Psoas muscle (tissue), 8 donors: ENCODE data around the gene DGCR6. TPM values are rescaled to one million over a fixed set of nuclear protein-coding genes. Genes with fewer than 3 reads are reported as not detected.

ENCODE experiments used
- ATAC-seq, 4 donors: fragments of 200-7000 bp; cut with Tn5 transposase; one replicate each; pipeline ENCODE4 v1.9.1; 2020; ENCODE audit warnings: moderate library complexity in 3 of 4, mild to moderate bottlenecking in 2 of 4
- DNase-seq, 2 donors: peaks; one replicate each; pipeline ENCODE4 v3.0.0-alpha.2; 2020
- H3K27ac ChIP-seq: fragments of 200-600 bp; one replicate; pipeline ENCODE4 v1.8.0; 2022
- H3K27me3 ChIP-seq, 3 donors: fragments of 200-600 bp in 1 of 3; one replicate each; pipeline versions ENCODE4 v1.6.1 to v1.8.0; 2013 to 2022; ENCODE audit warnings: low read length in 2 of 3, mild to moderate bottlenecking in 2 of 3, moderate library complexity in 1 of 3; ENCODE audit not compliant: insufficient read depth in 3 of 3
- H3K36me3 ChIP-seq, 2 donors: fragments of 200-600 bp in 1 of 2; one replicate each; pipeline versions ENCODE4 v1.6.1 to v1.8.0; 2013 to 2022; ENCODE audit warnings: low read depth in 1 of 2, mild to moderate bottlenecking in 1 of 2, moderate library complexity in 1 of 2; ENCODE audit not compliant: insufficient read depth in 1 of 2
- H3K4me1 ChIP-seq: fragments of 200-600 bp; one replicate; pipeline ENCODE4 v1.8.0; 2022
- H3K4me3 ChIP-seq: fragments of 200-600 bp; one replicate; pipeline ENCODE4 v1.8.0; 2022; ENCODE audit warnings: mild to moderate bottlenecking
- H3K9me3 ChIP-seq: fragments of 200-600 bp; one replicate; pipeline ENCODE4 v1.8.0; 2022
- WGBS, 3 donors: extraction: QIAGEN DNeasy Blood & Tissue Kit; methylation state at CpG; one replicate each; pipeline versions ENCODE4 v1.1.6 to v1.1.7; 2013; 5-methylcytosine and 5-hydroxymethylcytosine counted together
- intact Hi-C, 2 donors: fragments of 100-400 bp; cut with DNase I; formaldehyde crosslinking; loops; one replicate each; pipeline versions ENCODE4 v1.11.0 to v1.14.2; 2022
- polyA plus RNA-seq, 3 donors: library from polyadenylated mRNA; stranded (reverse); fragments of 200-250 nt; gene quantifications; one replicate each; pipeline ENCODE4 v1.2.3, GENCODE V29; 2013
- total RNA-seq, 4 donors: library from RNA; stranded (reverse); fragmentation: NEBNext Ultra II Directional in 2 of 4; extraction: Animal tissue kit (Norgen Biotek cat#: 25700) in 2 of 4; gene quantifications; one replicate each; pipeline versions ENCODE4 v1.2.1 to v1.2.4, GENCODE V29; 2021 to 2023
- TF ChIP-seq, protein P1 (sequence below): fragments of 200-600 bp; IDR thresholded peaks from one replicate; pipeline ENCODE4 v1.8.0; 2022; ENCODE audit warnings: antibody characterized with exemption
- donor health status: healthy with polysubstance abuse.
- donor health status: DM: no; HTN: no; CAD: no; lungs with moderate emphysema.
- donor health status: Bipolar disorder and iron deficiency.
- donor health status: healthy.
- donor health status: DM: yes; HTN: yes; CAD: no.
- donor health status: DM: no; HTN: no; CAD: no.
- donor health status: DM: no; HTN: no; CAD: no.
- donor health status: DM: yes; HTN: yes; CAD: no.

DGCR6 gene
- total and polyA plus RNA-seq, 7 donors: 8.0 to 30.6 (median 21.2) TPM

DNA sequence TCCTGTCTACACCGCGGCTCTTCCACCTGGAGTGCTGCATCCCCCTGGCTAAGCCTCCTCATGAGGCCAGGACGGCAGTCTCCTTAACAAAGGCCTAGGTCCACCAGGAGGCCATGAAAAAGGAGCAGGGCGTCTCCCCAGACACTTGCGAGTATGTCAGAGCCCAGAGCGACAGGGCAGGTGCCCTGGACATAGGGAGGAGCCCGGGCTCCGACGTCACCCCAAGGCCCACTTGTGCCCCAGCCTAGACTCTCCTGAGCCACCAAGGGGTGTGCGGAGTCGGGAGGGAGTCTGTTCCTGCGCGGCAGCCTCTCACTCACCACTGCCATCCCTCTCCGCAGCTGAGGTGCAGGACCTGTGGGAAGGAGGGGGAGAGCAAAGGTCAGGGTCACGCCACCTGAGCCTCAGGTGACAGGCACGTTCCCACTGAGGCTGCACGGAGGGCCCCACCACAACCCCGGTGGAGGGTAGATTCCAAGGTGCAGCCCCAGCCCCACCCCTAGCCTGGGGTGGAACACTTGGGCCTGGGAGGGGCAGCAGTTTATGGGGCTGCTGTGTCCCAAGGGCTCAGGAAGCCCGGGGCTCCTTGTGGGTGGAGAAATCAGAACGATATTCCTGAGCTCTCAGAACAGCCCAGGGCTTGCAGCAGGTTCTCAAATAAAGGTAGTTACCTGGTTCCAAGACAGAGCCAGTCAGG is 19.4 kb downstream of the DGCR6 start:
- DNase-seq (no peak), ATAC-seq (no peak)
- Histone ChIP-seq H3K9me3 (no peaks in the 10 kb centered on the region), H3K4me1 (no peaks in the 10 kb centered on the region), H3K27ac (no peak overlapping the region), H3K4me3 (no peak overlapping the region), H3K36me3 (no peaks in the 10 kb centered on the region), H3K27me3 (no peaks in the 10 kb centered on the region)
- intact Hi-C loops: no loop called here
- WGBS, 3 donors: no CpG with 5 or more reads among the region's 20 CpGs
- TF ChIP-seq, protein P1, sequence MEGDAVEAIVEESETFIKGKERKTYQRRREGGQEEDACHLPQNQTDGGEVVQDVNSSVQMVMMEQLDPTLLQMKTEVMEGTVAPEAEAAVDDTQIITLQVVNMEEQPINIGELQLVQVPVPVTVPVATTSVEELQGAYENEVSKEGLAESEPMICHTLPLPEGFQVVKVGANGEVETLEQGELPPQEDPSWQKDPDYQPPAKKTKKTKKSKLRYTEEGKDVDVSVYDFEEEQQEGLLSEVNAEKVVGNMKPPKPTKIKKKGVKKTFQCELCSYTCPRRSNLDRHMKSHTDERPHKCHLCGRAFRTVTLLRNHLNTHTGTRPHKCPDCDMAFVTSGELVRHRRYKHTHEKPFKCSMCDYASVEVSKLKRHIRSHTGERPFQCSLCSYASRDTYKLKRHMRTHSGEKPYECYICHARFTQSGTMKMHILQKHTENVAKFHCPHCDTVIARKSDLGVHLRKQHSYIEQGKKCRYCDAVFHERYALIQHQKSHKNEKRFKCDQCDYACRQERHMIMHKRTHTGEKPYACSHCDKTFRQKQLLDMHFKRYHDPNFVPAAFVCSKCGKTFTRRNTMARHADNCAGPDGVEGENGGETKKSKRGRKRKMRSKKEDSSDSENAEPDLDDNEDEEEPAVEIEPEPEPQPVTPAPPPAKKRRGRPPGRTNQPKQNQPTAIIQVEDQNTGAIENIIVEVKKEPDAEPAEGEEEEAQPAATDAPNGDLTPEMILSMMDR: no peak

DNA sequence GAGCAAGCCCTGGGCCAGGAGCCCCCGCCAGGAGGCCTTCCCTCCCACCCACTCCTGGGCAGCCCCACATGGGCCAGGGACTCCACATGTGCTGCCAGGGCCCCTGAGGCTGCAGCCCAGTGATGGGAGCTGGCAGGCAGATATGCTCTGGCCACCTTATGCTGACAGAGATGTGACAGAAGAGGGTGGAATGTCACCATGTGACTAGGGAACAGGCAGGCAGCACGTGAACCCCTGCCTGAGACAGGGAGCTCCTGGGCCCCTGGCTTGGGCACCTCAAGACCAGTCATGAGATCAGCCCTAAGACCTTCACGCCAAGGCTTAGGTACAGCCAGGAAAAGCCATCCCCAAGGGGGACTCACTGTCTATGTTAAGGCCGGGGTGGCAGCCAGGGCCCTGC is 20.9 kb downstream of the DGCR6 start:
- Histone ChIP-seq H3K27me3 (no peaks in the 10 kb centered on the region), H3K27ac (no peak overlapping the region), H3K36me3 (no peaks in the 10 kb centered on the region), H3K4me3 (no peak overlapping the region), H3K4me1 (no peaks in the 10 kb centered on the region), H3K9me3 (no peaks in the 10 kb centered on the region)
- no CpG with 5 or more reads among the region's 4 CpGs for WGBS, 3 donors
- no peak for DNase-seq
- intact Hi-C loops: no loop called here
- ATAC-seq: peak; percentile 32 to 67 (median 61)
- TF ChIP-seq, protein P1: no peak

DNA sequence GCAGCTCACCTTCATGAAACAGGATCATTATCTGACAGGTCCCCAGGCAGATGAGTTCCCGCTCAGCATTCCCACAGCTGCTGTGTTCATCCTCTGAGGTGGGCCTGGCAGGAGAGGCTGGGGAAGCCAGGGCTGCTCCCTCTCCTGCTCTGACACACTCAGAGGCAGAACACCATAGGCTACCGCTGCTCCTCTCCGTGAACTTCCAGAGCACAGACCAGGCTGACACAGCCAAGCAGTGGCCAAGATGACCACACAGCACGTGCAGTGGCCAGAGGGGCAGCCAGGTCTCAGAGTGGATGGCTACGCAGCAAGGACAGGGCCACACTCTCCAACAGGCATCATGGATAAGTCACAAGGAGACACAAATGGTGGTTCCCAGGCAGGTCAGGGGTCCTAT is 21.5 kb downstream of the DGCR6 start:
- Histone ChIP-seq H3K36me3 (no peaks in the 10 kb centered on the region), H3K4me1 (no peaks in the 10 kb centered on the region), H3K9me3 (no peaks in the 10 kb centered on the region), H3K4me3 (no peak overlapping the region), H3K27ac (no peak overlapping the region), H3K27me3 (no peaks in the 10 kb centered on the region)
- peak; percentile 31 to 61 (median 52) for ATAC-seq
- WGBS, 3 donors: no CpG with 5 or more reads among the region's 5 CpGs
- DNase-seq: no peak
- TF ChIP-seq, protein P1: no peak
- intact Hi-C loops: no loop called here

DNA sequence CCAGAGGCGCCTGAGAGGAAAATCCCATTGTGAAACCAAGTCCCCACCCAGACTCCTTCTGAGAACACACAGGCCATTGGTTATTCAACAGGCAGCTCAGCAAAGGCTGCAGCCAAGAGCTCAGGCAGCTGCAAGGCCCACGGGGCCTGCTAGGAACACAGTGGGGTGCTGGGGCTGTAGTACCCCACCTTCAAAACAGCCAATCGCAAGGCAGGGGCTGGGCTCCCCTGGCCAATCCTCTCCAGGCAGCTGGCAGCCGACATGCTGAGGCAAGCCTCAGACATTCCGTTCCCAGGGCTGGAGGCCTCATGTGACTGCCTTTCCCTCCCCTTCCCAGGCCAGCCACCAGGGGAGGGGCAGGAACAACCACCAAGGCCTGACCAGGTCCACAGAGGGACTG is 23.3 kb downstream of the DGCR6 start:
- ATAC-seq (peak; percentile 85 to 87 (median 86)), DNase-seq (peak in 1 of 2 donors; percentile 9)
- TF ChIP-seq, protein P1: no peak
- Histone ChIP-seq H3K36me3 (no peaks in the 10 kb centered on the region), H3K27me3 (no peaks in the 10 kb centered on the region), H3K4me3 (no peak overlapping the region), H3K27ac (peak overlapping the region; percentile 41), H3K4me1 (no peaks in the 10 kb centered on the region), H3K9me3 (no peaks in the 10 kb centered on the region)
- WGBS, 3 donors: 0% methylated on average over 1 of the region's 5 CpGs; no CpG with 5 or more reads in 2 of the 3 donors
- intact Hi-C loops: no loop called here
